HPDE6-E6E7 (cell line): ENCODE measurements around the gene CYP11A1.
"Not testable (repeated sequence)": the region's sequence is repeated elsewhere in the genome, so short reads cannot be mapped to it uniquely, and the experiment has no call there.

Experiments
- DNase-seq: peaks from one replicate; pipeline ENCODE4 v3.0.0; 2011; ENCODE audit warnings: missing footprints; ENCODE audit errors: extremely low spot score

The CYP11A1 gene

GRCh38 chr15:74374648-74375302 is 7.3 kb upstream of the CYP11A1 start:
- DNase-seq: no peak

- DNase-seq: peak; percentile 98
Observed at GRCh38 chr15:74373731-74374647, 6.5 kb upstream of the CYP11A1 start.

- no peak for DNase-seq
Observed at GRCh38 chr15:74373056-74373650, 5.7 kb upstream of the CYP11A1 start.

- DNase-seq: no peak
Observed at GRCh38 chr15:74370471-74370870, 3.0 kb upstream of the CYP11A1 start.

- DNase-seq: no peak
Observed at GRCh38 chr15:74369756-74370155, 2.3 kb upstream of the CYP11A1 start.

GRCh38 chr15:74369084-74369745 is 1.8 kb upstream of the CYP11A1 start:
- no peak for DNase-seq

- no peak for DNase-seq
Observed at GRCh38 chr15:74368121-74368520, 675 bp upstream of the CYP11A1 start.

GRCh38 chr15:74365598-74366445 is 1.6 kb downstream of the CYP11A1 start:
- no peak for DNase-seq

- DNase-seq: no peak
Observed at GRCh38 chr15:74364936-74365597, 2.4 kb downstream of the CYP11A1 start.

- DNase-seq: no peak
Observed at GRCh38 chr15:74362482-74362881, 5.0 kb downstream of the CYP11A1 start.

GRCh38 chr15:74360855-74361254 is 6.6 kb downstream of the CYP11A1 start:
- not testable (repeated sequence) for DNase-seq

GRCh38 chr15:74359376-74359775 is 8.1 kb downstream of the CYP11A1 start:
- not testable (repeated sequence) for DNase-seq

GRCh38 chr15:74357514-74357913 is 9.9 kb downstream of the CYP11A1 start:
- DNase-seq: not testable (repeated sequence)

- DNase-seq: not testable (repeated sequence)
Observed at GRCh38 chr15:74356050-74356449, 11.4 kb downstream of the CYP11A1 start.

- not testable (repeated sequence) for DNase-seq
Observed at GRCh38 chr15:74353992-74354391, 13.5 kb downstream of the CYP11A1 start.

GRCh38 chr15:74352393-74352910 is 15.0 kb downstream of the CYP11A1 start:
- DNase-seq: no peak

- no peak for DNase-seq
Observed at GRCh38 chr15:74351670-74352069, 15.8 kb downstream of the CYP11A1 start.

GRCh38 chr15:74350295-74351275 is 16.9 kb downstream of the CYP11A1 start:
- DNase-seq: no peak

- DNase-seq: no peak
Observed at GRCh38 chr15:74349241-74349778, 18.1 kb downstream of the CYP11A1 start.
